Loucy (cell line): ENCODE measurements around the gene TMEM273.

Source experiments
- EZH2phosphoT487 ChIP-seq: fragments of 200-600 bp; IDR thresholded peaks from 2 replicates; pipeline ENCODE4 v1.6.1; 2018; ENCODE audit warnings: antibody characterized with exemption, mild to moderate bottlenecking, moderate library complexity, borderline replicate concordance
- TF ChIP-seq, protein P1 (sequence below): fragments of 200-600 bp; sonication (generic); conservative IDR thresholded peaks from 2 replicates; pipeline ENCODE4 v1.5.1; 2014; ENCODE audit warnings: mild to moderate bottlenecking, antibody characterized with exemption, low read length

DNA sequence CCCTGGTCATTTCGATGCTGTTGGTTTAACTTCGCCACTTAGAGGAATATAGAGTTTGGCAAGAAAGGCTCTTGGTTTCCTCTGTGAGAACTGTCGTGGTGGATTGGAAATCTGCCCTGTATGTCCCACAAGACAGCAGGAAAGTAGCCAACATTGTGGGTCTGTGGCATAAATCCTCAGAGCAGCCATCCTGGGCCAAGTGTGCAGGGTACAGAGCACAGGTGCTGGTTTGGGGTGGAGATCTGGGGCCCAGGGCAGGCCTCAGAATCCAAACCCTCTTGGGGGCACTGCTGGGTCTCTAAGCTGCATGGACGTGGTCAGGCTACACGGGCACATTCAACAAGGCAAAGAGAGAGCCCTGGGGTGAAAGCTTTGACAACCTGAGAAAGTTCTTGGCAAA is 39.2 kb upstream of the TMEM273 start:
- TF ChIP-seq, protein P1, sequence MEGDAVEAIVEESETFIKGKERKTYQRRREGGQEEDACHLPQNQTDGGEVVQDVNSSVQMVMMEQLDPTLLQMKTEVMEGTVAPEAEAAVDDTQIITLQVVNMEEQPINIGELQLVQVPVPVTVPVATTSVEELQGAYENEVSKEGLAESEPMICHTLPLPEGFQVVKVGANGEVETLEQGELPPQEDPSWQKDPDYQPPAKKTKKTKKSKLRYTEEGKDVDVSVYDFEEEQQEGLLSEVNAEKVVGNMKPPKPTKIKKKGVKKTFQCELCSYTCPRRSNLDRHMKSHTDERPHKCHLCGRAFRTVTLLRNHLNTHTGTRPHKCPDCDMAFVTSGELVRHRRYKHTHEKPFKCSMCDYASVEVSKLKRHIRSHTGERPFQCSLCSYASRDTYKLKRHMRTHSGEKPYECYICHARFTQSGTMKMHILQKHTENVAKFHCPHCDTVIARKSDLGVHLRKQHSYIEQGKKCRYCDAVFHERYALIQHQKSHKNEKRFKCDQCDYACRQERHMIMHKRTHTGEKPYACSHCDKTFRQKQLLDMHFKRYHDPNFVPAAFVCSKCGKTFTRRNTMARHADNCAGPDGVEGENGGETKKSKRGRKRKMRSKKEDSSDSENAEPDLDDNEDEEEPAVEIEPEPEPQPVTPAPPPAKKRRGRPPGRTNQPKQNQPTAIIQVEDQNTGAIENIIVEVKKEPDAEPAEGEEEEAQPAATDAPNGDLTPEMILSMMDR, result no peak
- TF ChIP-seq EZH2phosphoT487, result no peak
